HepG2 (cell line): ENCODE measurements around the gene SMG7. TPM values are rescaled to one million over a fixed set of nuclear protein-coding genes. Genes with fewer than 3 reads are reported as not detected.

ENCODE experiments used
- ATAC-seq: fragments of 200-7000 bp; cut with Tn5 transposase; 3 replicates; pipeline ENCODE4 v1.9.1; 2020; ENCODE audit warnings: mild to moderate bottlenecking, moderate library complexity
- BruUV-seq: library from RNA; stranded (reverse); fragments of 400-500 nt; replicated peaks from 2 replicates; lab custom pipeline; 2021; lab: Mats Ljungman, UMichigan
- CTCF ChIA-PET: fragments of 300-600 bp; formaldehyde crosslinking; extraction: SDS; loops from one replicate; lab custom pipeline; 2021; ENCODE audit warnings: low total read pairs, inconsistent platforms, low intra/inter-chr PET ratio; lab: Yijun Ruan, JAX
- POLR2A ChIA-PET: fragments of 350-600 bp; sonication (Branson Sonifier 250); formaldehyde crosslinking; loops from one replicate; lab custom pipeline; 2020; ENCODE audit warnings: antibody characterized with exemption, inconsistent platforms; lab: Yijun Ruan, JAX
- DNase-seq: peaks from one replicate; pipeline ENCODE4 v3.0.0-alpha.2; 2015; ENCODE audit warnings: low spot score
- FAIRE-seq: peaks from 3 replicates; lab custom pipeline; 2011; peaks lifted over from hg19 to GRCh38; lab: Jason Lieb, UNC
- H2AFZ ChIP-seq: one replicate; pipeline ENCODE4 v1.6.1; 2011; ENCODE audit warnings: low read length, inconsistent platforms
- H3K27ac ChIP-seq: fragments of 300-600 bp; 3 replicates; pipeline ENCODE4 v1.8.0; 2011; ENCODE audit warnings: mixed run types, mild to moderate bottlenecking, mixed read lengths, low read length, inconsistent platforms; ENCODE audit not compliant: insufficient read depth; ENCODE audit errors: extremely low read length
- H3K27me3 ChIP-seq, 2 experiments: fragments of 200-600 bp in 1 of 2; 2 replicates in 1 of 2; 3 replicates in 1 of 2; pipeline versions ENCODE4 v1.6.0 to v1.8.0; 2011; ENCODE audit warnings: low read length in 2 of 2, mild to moderate bottlenecking in 2 of 2, moderate library complexity in 2 of 2, inconsistent platforms in 1 of 2; ENCODE audit not compliant: insufficient read depth in 2 of 2, control insufficient read depth in 1 of 2
- H3K36me3 ChIP-seq, 2 experiments: fragments of 200-600 bp in 1 of 2; replicated peaks in 1 of 2; 2 replicates in 1 of 2; 3 replicates in 1 of 2; pipeline versions ENCODE4 v1.5.1 to v1.8.0; 2011; ENCODE audit warnings: low read length in 2 of 2, inconsistent platforms in 1 of 2; ENCODE audit not compliant: insufficient read depth in 2 of 2, control insufficient read depth in 1 of 2
- H3K4me1 ChIP-seq: 2 replicates; pipeline ENCODE4 v1.5.1; 2012; ENCODE audit warnings: low read length, inconsistent platforms; ENCODE audit not compliant: insufficient read depth
- H3K4me2 ChIP-seq: 2 replicates; pipeline ENCODE4 v1.6.0; 2011; ENCODE audit warnings: low read depth, low read length, inconsistent platforms
- H3K4me3 ChIP-seq, 3 experiments: fragments of 200-600 bp in 1 of 3; sonication (generic), shearing (Covaris generic) in 1 of 3; replicated peaks in 1 of 3; 2 replicates each; pipeline ENCODE4 v1.5.1; 2011 to 2016; ENCODE audit warnings: low read length in 3 of 3, inconsistent platforms in 2 of 3, low read depth in 2 of 3, mild to moderate bottlenecking in 2 of 3, control low read depth in 1 of 3, mixed read lengths in 1 of 3; ENCODE audit not compliant: insufficient read depth in 1 of 3
- H3K79me2 ChIP-seq: one replicate; pipeline ENCODE4 v1.6.1; 2011; ENCODE audit warnings: low read length, inconsistent platforms; ENCODE audit not compliant: insufficient read depth
- H3K9ac ChIP-seq: 2 replicates; pipeline ENCODE4 v1.6.0; 2011; ENCODE audit warnings: mild to moderate bottlenecking, low read depth, low read length, inconsistent platforms; ENCODE audit not compliant: insufficient read depth
- H3K9me3 ChIP-seq: 2 replicates; pipeline ENCODE4 v1.5.1; 2012; ENCODE audit warnings: mild to moderate bottlenecking, low read length
- H4K20me1 ChIP-seq: 2 replicates; pipeline ENCODE4 v1.6.0; 2011; ENCODE audit warnings: inconsistent platforms, mild to moderate bottlenecking, low read length, moderate library complexity; ENCODE audit not compliant: insufficient read depth
- MXD4 ChIP-seq: IDR thresholded peaks from 2 replicates; pipeline ENCODE4 v1.6.1; 2016; ENCODE audit warnings: mild to moderate bottlenecking, missing biosample characterization, missing genetic modification reagents
- SPEN ChIP-seq: sonication (generic); formaldehyde crosslinking; IDR thresholded peaks from 2 replicates; pipeline ENCODE4 v1.5.1; 2020; ENCODE audit warnings: low read depth, mild to moderate bottlenecking, missing genetic modification reagents
- ZBTB25 ChIP-seq: IDR thresholded peaks from 2 replicates; pipeline ENCODE4 v1.6.1; 2018; ENCODE audit warnings: missing genetic modification reagents
- WGBS: methylation state at CpG from one replicate; pipeline ENCODE4 v1.1.6; 2017; ENCODE audit warnings: low lambda C conversion rate; 5-methylcytosine and 5-hydroxymethylcytosine counted together
- in situ Hi-C: cut with HindIII; loops from 2 replicates; pipeline ENCODE4 v1.10.0; 2017; ENCODE audit warnings: low pct_unique_long_range_greater_than_20kb; ENCODE audit not compliant: extremely low pct_ligation_motif_present
- intact Hi-C: fragments of 100-400 bp; cut with micrococcal nuclease; formaldehyde crosslinking; loops from one replicate; pipeline ENCODE4 v1.10.0; 2022; ENCODE audit not compliant: unreplicated experiment
- polyA plus RNA-seq, 8 experiments: library from polyadenylated mRNA; depleted of rRNA in 3 of 8; stranded (reverse) in 7 of 8; unstranded in 1 of 8; fragments of >200 nt; fragmentation: Illumina TruSeq in 4 of 8; extraction: Trizol in 4 of 8; gene quantifications; 2 replicates each; pipeline versions ENCODE4 v1.2.1 to v1.2.3, GENCODE V29; 2011 to 2016; ENCODE audit warnings: low read depth in 4 of 8, missing spikeins in 1 of 8, mixed read lengths in 1 of 8; ENCODE audit not compliant: insufficient read depth in 1 of 8
- total RNA-seq, 5 experiments: library from RNA; depleted of rRNA; stranded (reverse); fragments of >200 nt; fragmentation: Illumina TruSeq; extraction: Trizol; gene quantifications; 2 replicates each; pipeline ENCODE4 v1.2.3, GENCODE V29; 2016; ENCODE audit warnings: low read depth in 1 of 5
- TF ChIP-seq, protein P1 (sequence below): sonication (generic); formaldehyde crosslinking; conservative IDR thresholded peaks from 2 replicates; pipeline ENCODE4 v1.8.0; 2022; ENCODE audit warnings: mild to moderate bottlenecking, moderate library complexity, missing genetic modification reagents

Gene SMG7
- total and polyA plus RNA-seq, 2 of the 13 experiments (the other 11 are each of a cell fraction or from before 2014, with no cell fraction given), result 14.9 to 27.9 TPM

DNA sequence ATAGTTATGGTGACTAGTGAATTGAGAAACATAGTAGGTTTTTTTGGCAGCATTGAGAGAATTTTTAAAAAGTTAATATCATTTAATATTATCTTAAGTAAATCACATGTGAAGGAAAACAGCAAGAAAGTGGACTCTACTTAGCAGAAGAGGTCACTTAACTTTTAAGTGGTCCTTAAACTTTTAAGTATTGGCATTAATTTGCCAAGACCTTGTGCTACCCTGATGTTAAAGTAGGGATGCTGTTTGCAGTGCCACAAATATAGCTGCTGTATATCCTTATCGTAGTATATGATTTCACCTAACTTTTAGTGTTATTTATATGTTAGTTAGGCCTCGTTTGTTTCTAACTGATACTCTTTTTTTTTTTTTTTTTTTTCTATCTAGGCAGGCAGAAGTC is 40.2 kb downstream of the SMG7 start:
- intact Hi-C loops, result no loop called here
- POLR2A ChIA-PET, result no interaction called here
- no peak for FAIRE-seq

More for the DNA sequence above, 40.2 kb downstream of the SMG7 start:
- BruUV-seq, result no TSS peak
- DNase-seq, result no peak
- Histone ChIP-seq H2AFZ (no peak overlapping the region), H3K79me2 (peaks cover 9% of the 10 kb centered on the region), H3K9ac (no peak overlapping the region), H3K27me3 (no peaks in the 10 kb centered on the region), H3K4me2 (no peak overlapping the region), H3K4me3 (no peak overlapping the region), H3K36me3 (peaks cover under 1 to 12% of the 10 kb centered on the region in 2 experiments; a peak in 3 of 5 replicates), H3K4me1 (no peaks in the 10 kb centered on the region), H4K20me1 (0 out of 2 replicates have a peak, but pooled peaks cover 3% of the 10 kb centered on the region), H3K9me3 (no peaks in the 10 kb centered on the region), H3K27ac (no peak overlapping the region)
- TF ChIP-seq ZBTB25 (CRISPR knock-in tag), result no peak
- TF ChIP-seq, protein P1, sequence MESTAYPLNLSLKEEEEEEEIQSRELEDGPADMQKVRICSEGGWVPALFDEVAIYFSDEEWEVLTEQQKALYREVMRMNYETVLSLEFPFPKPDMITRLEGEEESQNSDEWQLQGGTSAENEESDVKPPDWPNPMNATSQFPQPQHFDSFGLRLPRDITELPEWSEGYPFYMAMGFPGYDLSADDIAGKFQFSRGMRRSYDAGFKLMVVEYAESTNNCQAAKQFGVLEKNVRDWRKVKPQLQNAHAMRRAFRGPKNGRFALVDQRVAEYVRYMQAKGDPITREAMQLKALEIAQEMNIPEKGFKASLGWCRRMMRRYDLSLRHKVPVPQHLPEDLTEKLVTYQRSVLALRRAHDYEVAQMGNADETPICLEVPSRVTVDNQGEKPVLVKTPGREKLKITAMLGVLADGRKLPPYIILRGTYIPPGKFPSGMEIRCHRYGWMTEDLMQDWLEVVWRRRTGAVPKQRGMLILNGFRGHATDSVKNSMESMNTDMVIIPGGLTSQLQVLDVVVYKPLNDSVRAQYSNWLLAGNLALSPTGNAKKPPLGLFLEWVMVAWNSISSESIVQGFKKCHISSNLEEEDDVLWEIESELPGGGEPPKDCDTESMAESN (CRISPR knock-in tag), result no peak
- TF ChIP-seq MXD4 (CRISPR knock-in tag), result no peak
- no peak for TF ChIP-seq SPEN (CRISPR knock-in tag)
- 100% methylated on average over 2 of the region's 2 CpGs for WGBS
- CTCF ChIA-PET, result no interaction called here
- in situ Hi-C loops, result no loop called here
- ATAC-seq, result no peak
